GM11168 (cell line): ENCODE results near the gene C6orf52.
"Not testable (repeated sequence)": the region's sequence is repeated elsewhere in the genome, so short reads cannot be mapped to it uniquely, and the experiment has no call there.

Experiments used
- in situ Hi-C: fragments of 300-500 bp; cut with MboI; formaldehyde crosslinking; loops from one replicate; pipeline ENCODE4 v1.12.0; 2022; ENCODE audit warnings: low sequenced_read_pairs; ENCODE audit not compliant: unreplicated experiment

C6orf52 gene

DNA sequence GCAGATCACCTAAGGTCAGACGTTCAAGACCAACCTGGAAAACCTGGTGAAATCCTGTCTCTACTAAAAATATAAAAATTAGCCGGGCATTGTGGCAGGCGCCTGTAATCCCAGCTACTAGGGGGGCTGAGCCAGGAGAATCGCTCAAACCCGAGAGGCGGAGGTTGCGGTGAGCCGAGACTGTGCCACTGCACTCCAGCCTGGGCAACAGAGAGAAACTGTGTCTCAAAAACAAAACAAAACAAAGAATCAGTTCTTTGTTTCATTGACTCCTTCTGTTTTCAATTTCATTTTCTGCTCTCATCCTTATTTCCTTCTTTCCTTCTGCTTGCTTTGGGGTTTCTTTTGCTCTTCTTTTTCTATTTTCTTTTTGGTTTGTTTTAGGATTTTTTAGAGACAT, 19.5 kb upstream of the C6orf52 start:
- in situ Hi-C loops, result no loop called here

DNA sequence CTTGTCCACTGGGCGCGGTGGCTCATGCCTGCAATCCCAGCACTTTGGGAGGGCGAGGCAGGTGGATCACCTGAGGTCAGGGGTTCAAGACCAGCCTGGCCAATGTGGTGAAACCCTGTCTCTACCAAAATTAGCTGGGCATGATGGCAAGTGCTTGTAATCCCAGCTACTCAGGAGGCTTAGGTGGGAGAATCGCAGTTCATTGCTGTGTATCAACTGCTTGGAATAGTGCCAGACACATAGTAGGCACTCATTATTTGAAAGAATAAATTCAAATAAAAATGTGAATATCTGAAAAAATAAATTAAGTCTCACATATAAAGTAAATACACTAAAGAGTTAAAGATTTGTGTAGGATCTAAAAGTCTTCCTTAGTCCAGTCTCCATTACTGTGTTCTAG, 2.2 kb upstream of the C6orf52 start:
- in situ Hi-C loops, result no loop called here

DNA sequence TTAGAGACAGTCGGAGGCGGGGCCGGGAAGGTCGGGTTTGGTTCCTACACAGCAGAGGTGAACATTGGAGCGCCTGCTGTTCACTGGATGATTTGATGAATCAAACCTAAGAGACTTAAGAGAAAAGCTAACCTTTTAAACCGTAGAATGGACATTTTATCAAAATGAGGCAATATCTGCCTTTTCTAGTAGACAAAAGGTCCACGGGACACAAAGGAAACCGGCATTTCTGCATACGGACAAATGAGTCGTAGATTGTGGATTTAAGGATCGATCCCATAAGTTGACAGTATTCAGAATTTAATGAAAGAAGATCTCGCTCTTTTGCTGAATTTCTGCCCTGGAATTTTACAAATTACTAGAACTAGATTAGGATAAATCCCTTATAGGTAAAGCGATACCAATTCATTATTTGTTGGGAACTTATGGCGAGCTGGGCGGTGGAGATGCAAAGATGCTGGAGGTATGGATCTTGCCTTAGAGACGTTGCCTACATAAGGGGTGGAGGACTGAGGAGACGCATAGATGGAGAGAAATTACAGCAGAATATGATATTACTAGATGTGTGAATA, 756 bp upstream of the C6orf52 start:
- in situ Hi-C loops, result no loop called here

DNA sequence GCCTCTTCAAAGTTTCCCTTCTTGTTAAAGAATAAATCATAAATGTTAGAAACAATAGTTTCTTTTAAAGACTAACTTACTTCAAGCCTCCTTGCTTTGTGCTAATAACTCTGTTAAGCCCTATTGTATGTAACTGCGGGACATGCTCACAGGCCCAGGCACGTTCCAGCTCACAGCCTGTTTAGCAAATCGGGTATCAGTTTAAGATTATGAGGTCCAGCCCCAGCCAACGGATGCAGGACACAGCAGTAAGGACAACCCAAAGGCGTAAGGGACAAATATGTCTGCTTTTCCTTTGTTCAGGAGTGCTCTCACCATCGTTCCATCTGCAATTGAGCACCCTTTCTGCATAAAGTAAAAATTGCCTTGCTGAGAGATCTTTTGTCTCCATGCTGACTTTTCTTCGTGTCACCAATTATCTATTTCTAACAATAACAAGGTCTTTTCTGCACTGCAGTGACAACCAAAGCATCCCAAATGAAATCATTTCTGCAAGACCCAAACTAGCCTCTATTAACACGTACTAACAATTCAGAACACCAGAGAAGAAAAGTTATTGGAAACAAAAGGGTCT, 1.4 kb downstream of the C6orf52 start:
- in situ Hi-C loops, result no loop called here

DNA sequence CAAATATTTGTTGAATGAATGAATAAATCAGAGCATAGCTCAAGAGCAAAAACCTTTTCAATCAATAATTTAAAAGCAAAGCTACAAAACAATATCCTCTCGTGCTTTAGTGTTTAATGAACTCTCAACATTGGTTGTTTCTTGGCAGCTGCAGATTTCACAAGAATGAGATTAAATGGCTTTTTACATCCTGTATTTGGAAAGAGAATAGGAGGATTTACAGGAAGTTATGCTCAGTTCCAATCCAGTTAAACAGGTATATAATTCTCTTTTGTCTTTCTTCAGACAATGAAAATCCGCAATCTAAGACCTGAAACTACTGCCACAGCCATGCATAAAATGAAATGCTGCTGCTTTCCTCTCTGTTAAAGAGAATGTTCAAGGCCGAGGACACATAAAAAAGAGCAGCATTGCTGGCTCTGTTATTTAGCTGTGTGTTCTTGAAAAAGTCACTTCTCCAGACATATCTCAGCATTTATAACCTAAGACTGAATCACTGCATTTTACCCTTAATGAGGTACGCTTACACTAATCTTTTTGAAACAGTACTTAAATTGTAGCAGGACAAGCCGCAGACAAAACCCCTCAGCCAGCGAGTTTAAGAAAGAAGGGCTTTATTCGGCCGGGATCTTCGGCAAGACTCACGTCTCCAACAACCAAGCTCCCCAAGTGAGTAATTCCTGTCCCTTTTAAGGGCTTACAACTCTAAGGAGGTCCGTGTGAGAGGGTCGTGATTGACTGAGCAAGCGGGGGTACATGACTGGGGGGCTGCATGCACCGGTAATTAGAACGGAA, 3.6 kb downstream of the C6orf52 start:
- in situ Hi-C loops, result no loop called here

DNA sequence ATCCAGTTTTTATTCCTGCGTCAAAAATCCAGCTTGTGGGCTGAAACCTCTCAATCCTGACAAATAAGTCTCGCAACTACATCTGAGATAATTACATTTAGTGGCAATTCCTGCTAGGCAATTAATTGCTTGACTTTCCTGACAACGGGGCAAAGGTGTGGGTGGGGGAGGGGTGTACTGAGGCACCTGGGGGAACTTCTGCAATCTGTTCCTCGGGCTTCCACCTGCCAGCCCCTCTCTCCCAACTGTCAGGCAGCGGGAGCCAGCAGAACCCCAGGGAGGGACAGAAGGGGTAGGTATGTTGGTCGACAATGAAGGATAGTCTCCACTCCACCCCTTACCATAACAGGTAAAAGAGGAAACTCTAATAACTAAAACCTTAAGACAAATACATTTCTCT, 6.8 kb downstream of the C6orf52 start:
- in situ Hi-C loops, result no loop called here

DNA sequence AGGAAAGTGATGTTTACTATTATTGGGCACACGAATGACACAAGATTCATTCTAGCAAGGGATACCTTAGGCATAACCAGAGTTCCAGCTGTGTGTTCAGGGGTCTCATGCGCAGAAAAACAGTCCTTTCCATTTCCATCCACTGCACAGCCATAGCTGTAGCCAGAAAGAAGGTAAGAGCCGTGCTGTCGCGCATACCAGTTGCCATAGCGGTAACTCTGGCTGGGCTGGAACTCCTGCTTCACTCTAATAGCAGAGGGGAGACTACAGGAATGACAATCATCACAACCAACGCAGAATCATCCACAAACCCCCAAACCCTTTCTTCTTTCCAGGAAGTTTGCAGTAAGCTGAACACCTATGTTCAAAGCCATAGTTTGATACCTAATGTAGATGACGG, 7.5 kb downstream of the C6orf52 start:
- in situ Hi-C loops, result no loop called here

DNA sequence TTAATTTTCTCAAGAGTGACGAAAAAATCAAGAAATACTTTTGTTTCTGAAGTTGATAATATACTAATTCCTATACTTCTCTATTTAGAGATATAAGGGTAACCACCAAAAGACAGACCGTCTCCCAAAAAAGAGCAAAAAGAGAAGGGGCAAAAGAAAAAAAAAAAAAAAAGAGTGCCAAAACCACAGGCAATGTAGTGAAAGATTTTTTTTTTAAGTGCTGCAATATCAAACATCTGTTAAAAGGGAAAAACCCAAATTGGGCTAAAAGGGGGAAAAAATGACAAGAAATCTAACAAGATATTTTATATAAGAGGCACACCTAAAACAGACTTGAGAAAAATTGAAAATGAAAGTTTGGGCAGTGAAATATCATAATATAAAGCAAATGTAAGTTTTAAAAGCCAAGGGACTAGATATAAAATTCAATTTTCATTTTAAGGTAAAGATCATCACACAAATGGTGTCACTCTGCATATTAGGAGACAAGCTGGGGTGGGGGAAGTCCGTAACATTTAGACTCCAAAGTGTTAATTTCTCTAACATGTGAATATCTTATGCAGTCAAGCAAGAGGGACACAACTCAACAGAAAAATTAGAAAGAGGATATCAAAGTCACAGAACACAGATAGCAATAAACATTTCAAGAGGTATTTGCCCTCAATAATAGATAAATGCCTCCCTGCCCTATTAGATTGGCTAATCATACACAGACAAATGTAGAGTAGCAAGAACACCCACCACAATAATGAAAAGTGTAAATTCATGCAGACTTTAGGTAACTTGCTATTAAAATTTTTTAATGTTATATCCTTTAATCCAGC, 9.1 kb downstream of the C6orf52 start:
- in situ Hi-C loops, result no loop called here

DNA sequence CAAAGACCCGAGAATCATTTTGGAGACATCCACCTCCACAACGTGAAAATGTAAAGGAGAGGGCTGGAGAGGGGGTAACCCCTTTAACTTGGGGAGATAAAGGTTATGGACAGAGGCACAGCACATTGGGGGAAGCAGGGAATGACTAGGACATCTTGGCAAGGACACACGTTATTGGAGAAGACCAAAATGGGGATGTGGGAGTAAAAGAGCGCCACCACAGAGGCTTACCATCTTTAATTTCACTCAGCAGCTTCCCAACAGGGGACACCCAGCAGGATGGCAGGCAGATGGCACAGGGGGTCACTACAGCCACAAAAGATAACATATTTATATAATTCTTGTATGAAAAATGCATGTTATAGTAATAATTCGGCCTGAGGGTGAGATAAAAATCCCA, 9.8 kb downstream of the C6orf52 start:
- in situ Hi-C loops, result no loop called here

DNA sequence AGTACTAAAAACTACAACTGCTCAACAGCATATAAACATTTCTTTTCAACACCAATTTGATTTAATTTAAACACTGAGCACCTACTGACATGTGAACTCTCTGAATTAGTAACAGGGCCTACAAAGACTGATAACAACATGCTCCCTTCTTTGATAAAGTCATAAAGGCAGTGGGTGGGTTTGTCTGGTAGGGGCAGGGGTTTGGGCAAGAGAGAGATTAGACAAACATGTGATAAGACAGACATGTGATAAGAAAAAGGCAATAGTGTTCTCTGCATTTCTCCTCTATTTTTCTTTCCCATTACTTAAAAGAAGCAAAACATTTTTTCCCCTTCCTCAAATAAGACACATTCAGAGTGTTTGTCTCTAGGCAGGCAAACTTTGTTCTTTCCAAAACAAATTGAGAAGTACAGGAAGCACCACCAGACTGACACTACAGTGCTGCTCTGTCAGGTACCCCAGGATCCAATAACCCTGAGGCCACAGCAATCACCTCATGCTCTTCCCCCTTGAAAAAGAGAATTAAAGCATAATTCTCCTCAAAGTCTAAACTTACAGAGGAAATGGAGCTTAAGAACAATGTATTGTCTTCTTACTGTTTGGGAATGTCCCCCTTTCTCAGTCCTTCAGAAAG, 11.9 kb downstream of the C6orf52 start:
- in situ Hi-C loops, result no loop called here

DNA sequence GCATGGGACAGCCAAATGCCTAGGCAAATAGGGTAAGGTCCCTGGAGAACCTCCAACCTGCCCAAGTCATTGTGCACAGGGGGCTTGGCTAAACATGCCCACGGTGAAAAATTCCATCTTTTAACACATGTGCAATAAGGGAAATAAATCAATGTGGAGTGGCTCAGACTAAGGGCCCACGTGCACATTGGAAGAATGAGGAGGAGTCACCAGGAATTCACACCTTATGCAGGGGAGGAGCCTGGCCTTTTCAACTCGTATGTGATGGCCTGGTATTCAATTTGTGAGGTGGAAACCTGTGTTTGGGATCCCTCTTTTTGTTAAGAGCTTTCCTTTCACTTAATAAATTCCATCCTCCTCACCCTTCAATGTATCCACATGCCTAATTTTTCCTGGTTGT, 12.6 kb downstream of the C6orf52 start:
- in situ Hi-C loops, result no loop called here

DNA sequence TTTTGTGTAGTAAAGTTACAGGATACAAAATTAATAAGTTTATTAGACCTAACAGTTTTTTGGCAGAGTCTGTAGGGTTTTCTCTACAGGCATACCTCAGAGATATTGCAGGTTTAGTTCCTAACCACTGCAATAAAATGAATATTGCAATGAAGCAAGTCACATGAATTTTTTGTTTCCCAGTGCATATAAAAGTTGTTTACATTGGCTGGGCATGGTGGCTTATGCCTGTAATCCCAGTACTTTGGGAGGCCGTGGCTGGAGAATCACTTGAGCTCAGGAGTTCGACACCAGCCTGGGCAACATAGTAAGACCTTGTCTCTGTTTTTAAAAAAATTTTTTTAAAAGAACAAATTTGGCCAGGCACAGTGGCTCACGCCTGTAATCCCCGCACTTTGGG, 16.0 kb downstream of the C6orf52 start:
- in situ Hi-C loops, result no loop called here

DNA sequence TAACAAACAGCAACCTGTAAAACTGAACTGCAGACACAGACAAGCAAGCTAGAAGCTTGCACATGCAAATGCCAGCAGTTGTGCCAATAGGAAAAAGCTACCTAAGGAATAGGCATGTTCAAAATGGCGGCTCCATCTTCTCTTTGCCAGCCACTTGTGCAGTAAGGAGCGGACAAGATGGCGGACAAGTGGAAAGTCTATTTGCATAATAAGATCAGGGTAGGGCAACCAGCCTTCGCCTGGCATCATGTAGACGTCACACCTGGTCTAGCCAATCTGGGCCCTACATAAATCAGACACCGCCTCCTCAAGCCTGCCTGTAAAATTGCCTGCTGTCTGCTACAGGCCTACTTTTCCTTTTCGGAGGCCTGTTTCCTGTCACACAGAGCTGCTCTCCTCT, 18.0 kb downstream of the C6orf52 start:
- in situ Hi-C loops, result no loop called here

DNA sequence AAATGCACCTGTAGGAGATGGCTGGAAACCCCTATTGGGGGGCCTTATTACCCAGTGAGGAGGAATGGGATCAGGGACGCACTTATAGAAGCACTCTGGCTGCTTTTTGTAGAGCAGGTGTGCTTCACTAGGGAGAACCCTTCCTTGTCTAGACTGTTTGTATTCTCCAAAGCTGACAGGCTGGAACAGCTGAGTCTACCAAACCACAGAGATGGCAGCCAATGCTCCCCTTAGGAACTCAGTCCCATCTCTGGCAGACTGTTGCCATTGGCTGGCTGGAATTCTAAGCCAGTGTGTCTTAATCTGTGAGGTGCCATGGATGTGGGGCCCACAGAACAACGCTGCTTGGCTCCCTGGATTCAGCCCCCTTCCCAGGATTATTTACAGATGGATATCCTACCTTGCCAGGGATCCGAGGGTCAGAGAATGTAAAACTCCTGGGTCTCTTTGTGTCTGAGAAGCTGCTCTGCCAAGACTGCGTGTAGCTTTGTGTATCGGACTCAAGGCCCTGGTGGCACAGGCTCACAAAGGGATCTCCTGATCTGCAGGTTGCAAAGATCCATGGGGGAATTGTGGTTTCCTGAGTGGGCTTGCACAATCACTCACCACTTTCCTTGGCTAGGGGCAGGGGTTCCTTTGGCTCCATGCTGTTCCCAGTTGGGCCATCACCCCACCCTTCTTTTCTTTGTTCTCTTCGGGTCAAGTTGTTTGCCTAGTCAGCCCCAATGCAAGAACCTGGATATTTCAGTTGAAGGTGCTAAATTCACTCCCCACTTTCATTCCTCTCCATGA, 26.1 kb downstream of the C6orf52 start:
- in situ Hi-C loops, result no loop called here

DNA sequence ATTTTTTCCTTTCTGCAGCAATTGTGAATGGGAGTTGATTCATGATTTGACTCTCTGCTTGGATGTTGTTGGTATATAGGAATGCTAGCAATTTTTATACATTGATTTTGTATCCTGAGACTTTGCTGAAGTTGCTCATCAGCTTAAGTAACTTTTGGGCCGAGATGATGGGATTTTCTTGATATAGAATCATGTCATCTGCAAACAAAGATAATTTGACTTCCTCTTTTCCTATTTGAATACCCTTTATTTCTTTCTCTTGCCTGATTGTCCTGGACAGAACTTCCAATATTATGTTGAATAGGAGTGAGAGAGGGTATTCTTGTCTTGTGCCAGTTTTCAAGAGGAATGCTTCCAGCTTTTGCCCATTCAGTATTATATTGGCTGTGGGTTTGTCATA, 28.8 kb downstream of the C6orf52 start:
- in situ Hi-C loops, result not testable (repeated sequence)

DNA sequence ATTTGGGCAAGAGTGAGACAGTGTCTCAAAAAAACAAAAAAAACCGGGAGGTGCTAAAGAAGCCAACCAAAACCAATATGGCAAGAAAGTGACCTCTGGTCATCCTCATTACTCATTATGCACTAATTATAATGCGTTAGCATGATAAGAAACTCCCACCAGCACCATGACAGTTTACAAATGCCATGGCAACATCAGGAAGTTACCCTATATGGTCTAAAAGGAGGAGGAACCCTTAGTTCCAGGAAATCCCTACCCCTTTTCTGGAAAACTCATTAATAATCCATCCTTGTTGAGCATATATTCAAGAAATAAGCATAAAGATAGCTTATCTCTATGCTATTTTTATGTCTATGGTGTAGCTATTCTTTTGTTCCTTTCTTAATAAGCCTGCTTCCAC, 31.7 kb downstream of the C6orf52 start:
- in situ Hi-C loops, result no loop called here

DNA sequence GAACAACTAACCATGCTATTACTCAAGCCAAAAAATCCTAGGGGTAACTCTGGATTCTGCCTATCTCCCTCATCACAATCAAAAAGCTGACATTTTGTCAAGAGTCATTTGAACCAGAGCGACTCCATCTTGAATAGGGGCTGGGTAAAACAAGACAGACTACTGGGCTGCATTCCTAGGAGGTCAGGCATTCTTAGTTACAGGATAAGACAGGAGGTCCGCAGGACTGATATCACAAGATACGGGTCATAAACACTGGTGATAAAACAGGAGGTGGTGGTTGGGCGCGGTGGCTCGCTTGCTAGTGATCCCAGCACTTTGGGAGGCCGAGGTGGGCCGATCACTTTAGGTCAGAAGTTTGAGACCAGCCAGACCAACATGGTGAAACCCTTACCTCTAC, 32.2 kb downstream of the C6orf52 start:
- in situ Hi-C loops, result no loop called here

DNA sequence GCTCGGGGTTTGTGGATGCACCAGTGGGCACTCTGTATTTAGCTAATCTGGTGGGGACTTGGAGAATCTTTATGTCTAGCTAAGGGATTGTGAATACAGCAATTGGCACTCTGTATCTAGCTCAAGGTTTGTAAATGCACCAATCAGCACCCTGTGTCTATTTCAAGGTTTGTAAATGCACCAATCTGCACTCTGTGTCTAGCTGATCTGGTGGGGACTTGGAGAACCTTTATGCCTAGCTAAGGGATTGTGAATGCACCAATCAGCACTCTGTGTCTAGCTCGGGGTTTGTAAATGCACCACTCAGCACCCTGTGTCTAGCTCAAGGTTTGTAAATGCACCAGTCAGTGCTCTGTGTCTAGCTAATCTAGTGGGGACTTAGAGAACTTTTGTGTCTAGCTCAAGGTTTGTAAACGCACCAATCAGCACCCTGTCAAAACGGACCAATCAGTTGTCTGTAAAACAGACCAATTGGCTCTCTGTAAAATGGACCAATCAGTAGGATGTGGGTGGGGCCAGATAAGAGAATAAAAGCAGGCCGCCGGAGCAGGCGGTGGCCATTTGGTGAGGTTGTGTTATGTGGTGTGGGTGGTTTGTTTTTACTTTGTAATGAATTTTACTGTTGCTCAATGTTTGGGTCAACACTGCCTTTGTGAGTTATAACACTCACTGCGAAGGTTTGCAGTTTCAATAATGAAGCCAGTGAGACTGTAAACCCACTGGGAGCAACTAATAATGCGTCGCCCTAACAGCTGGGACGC, 33.8 kb downstream of the C6orf52 start:
- in situ Hi-C loops, result not testable (repeated sequence)

DNA sequence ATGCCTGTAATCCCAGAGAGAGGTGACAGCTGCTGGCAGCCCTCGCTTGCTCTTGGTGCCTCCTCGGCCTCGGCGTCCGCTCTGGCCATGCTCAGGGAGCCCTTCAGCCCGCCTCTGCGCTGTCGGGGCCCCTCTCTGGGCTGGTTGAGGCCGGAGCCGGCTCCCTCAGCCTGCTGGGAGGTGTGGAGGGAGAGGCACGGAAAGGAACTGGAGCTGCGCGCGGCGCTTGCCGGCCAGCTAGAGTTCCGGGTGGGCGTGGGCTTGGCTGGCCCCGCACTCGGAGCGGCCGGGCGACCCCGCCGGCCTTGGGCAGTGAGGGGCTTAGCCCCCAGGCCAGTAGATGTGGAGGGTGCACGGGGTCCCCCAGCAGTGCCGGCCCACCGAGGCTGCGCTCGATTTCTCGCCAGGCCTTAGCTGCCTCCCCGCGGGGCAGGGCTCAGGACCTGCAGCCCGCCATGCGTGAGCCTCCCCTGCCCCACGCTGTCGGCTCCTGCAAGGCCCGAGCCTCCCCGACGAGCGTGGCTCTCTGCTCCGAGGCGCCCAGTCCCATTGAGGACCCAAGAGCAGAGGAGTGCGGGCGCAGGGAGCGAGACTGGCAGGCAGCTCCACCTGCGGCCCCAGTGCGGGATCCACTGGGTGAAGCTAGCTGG, 34.6 kb downstream of the C6orf52 start:
- in situ Hi-C loops, result no loop called here
